ENCODE data around the gene RAB36. TPM values are rescaled to one million over a fixed set of nuclear protein-coding genes. Genes with fewer than 3 reads are reported as not detected.
"Not testable (repeated sequence)": the region's sequence is repeated elsewhere in the genome, so short reads cannot be mapped to it uniquely, and the experiment has no call there.

RAB36 gene
- polyA plus RNA-seq, 4 donors, result 15.9 to 17.2 (median 16.5) TPM

- DNase-seq (ENCODE audit: low read depth in 4 of 4, low spot score in 3 of 4), result not testable (repeated sequence)
Observed at GRCh38 chr22:23136991-23137390, 8.3 kb upstream of the RAB36 start.

GRCh38 chr22:23137468-23137867 is 7.8 kb upstream of the RAB36 start:
- no peak for DNase-seq (ENCODE audit: low read depth in 4 of 4, low spot score in 3 of 4)

- no peak for DNase-seq (ENCODE audit: low read depth in 4 of 4, low spot score in 3 of 4)
Observed at GRCh38 chr22:23137905-23138561, 7.2 kb upstream of the RAB36 start.

GRCh38 chr22:23138584-23139435 is 6.5 kb upstream of the RAB36 start:
- DNase-seq (ENCODE audit: low read depth in 4 of 4, low spot score in 3 of 4), result no peak

GRCh38 chr22:23140385-23140784 is 4.9 kb upstream of the RAB36 start:
- no peak for DNase-seq (ENCODE audit: low read depth in 4 of 4, low spot score in 3 of 4)

GRCh38 chr22:23142546-23143105 is 2.7 kb upstream of the RAB36 start:
- DNase-seq (ENCODE audit: low read depth in 4 of 4, low spot score in 3 of 4), result no peak

GRCh38 chr22:23143119-23143518 is 2.2 kb upstream of the RAB36 start:
- no peak for DNase-seq (ENCODE audit: low read depth in 4 of 4, low spot score in 3 of 4)

- DNase-seq (ENCODE audit: low read depth in 4 of 4, low spot score in 3 of 4), result no peak
Observed at GRCh38 chr22:23144432-23144831, 845 bp upstream of the RAB36 start.

- no peak for DNase-seq (ENCODE audit: low read depth in 4 of 4, low spot score in 3 of 4)
Observed at GRCh38 chr22:23145878-23146470, 697 bp downstream of the RAB36 start.

GRCh38 chr22:23146478-23147205 is 1.4 kb downstream of the RAB36 start:
- no peak for DNase-seq (ENCODE audit: low read depth in 4 of 4, low spot score in 3 of 4)

GRCh38 chr22:23147617-23148387 is 2.5 kb downstream of the RAB36 start:
- DNase-seq (ENCODE audit: low read depth in 4 of 4, low spot score in 3 of 4), result no peak

GRCh38 chr22:23149743-23150238 is 4.5 kb downstream of the RAB36 start:
- no peak for DNase-seq (ENCODE audit: low read depth in 4 of 4, low spot score in 3 of 4)

- no peak for DNase-seq (ENCODE audit: low read depth in 4 of 4, low spot score in 3 of 4)
Observed at GRCh38 chr22:23150762-23151161, 5.5 kb downstream of the RAB36 start.

- DNase-seq (ENCODE audit: low read depth in 4 of 4, low spot score in 3 of 4), result no peak
Observed at GRCh38 chr22:23151827-23152226, 6.5 kb downstream of the RAB36 start.

GRCh38 chr22:23152238-23153114 is 7.2 kb downstream of the RAB36 start:
- no peak for DNase-seq (ENCODE audit: low read depth in 4 of 4, low spot score in 3 of 4)

- no peak for DNase-seq (ENCODE audit: low read depth in 4 of 4, low spot score in 3 of 4)
Observed at GRCh38 chr22:23153994-23154393, 8.7 kb downstream of the RAB36 start.

GRCh38 chr22:23154461-23154860 is 9.2 kb downstream of the RAB36 start:
- DNase-seq (ENCODE audit: low read depth in 4 of 4, low spot score in 3 of 4), result no peak

GRCh38 chr22:23155143-23155542 is 9.9 kb downstream of the RAB36 start:
- DNase-seq (ENCODE audit: low read depth in 4 of 4, low spot score in 3 of 4), result no peak

GRCh38 chr22:23155831-23156230 is 10.6 kb downstream of the RAB36 start:
- DNase-seq (ENCODE audit: low read depth in 4 of 4, low spot score in 3 of 4), result no peak
